ENCODE results near the gene TMEM244.
"Not testable (repeated sequence)": the region's sequence is repeated elsewhere in the genome, so short reads cannot be mapped to it uniquely, and the experiment has no call there.

TMEM244 gene

DNA sequence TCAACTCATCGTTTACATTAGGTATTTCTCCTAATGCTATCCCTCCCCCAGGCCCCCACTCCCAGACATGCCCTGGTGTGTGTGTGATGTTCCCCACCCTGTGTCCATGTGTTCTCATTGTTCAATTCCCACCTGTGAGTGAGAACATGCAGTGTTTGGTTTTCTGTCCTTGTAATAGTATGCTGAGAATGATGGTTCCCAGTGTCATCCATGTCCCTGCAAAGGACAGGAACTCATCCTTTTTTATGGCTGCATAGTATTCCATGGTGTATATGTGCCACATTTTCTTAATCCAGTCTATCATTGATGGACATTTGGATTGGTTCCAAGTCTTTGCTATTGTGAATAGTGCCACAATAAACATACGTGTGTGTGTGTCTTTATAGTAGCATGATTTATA is 54.0 kb downstream of the TMEM244 start:
- not testable (repeated sequence) for DNase-seq (ENCODE audit: low spot score)

DNA sequence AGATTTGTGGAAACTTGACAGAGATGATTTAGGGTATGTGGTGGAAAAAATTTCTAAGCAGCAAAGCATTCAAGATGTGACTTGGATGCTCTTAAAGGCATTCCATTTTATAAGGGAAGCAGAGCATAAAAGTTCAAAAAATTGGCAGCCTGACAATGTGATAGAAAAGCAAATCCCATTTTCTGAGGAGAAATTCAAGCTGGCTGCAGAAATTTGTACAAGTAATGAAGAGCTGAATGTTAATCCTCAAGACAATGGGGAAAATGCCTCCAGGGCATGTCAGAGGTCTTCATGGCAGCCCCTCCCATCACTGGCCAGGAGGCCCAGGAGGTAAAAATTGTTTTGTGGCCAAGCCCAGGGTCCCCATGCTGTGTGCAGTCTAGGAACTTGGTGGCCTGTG is 58.2 kb downstream of the TMEM244 start:
- not testable (repeated sequence) for DNase-seq (ENCODE audit: low spot score)

DNA sequence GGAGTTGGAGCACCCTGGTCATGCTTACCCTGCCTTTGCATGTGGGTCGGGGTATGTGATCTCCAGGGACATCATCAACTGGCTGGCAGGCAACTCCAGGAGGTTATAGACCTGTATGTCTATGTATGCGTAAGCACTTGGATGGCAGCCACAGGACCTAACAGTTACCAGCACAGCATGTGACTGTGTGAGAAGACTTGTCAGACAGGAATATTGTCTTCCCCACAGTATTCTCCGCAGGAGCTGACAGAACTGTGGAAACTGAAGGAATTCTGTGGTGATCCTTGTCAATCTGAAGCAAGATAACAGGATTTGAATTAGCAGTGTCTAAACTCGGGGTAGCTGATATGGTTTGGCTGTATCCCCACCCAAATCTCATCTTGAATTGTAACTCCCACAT is 59.2 kb downstream of the TMEM244 start:
- no peak for DNase-seq (ENCODE audit: low spot score)

DNA sequence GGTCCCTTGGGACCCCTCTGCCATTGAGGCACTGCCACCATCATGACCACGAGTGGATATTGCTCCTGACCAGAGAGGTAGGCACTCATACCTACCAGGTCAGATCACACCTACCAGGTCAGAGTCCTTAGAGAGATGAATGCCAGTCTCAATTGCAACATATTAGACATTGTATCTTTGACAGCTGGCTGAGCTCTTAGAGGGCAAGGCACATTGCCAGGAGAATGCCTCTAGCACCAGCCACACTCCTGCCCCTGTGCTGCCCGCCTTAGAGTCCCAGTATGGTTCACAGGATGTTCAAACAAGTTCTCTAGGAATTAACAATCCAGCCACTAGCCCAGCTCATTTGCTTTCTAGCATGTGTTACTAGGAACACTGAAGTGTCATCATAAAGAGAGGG is 65.9 kb downstream of the TMEM244 start:
- DNase-seq (ENCODE audit: low spot score) = no peak

DNA sequence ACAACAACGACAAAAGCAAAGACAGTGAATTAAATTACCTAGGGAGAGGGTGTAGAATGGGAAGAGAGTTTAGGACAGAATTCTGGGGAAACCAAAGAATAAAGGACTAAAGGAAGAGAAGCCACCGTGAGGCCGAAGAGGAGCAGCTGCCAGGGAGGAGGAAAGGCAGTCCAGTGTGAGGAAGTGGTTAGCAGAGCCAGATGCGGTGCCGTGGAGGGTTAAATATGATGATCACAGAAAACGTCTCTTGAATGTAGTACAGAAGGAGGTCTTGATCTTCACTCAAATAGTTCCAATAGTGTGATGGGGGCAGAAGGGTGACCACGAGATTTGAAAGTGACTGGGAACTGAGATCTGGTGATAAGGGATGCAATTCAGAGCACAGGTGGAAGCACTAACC is 67.7 kb downstream of the TMEM244 start:
- DNase-seq (ENCODE audit: low spot score) = no peak

DNA sequence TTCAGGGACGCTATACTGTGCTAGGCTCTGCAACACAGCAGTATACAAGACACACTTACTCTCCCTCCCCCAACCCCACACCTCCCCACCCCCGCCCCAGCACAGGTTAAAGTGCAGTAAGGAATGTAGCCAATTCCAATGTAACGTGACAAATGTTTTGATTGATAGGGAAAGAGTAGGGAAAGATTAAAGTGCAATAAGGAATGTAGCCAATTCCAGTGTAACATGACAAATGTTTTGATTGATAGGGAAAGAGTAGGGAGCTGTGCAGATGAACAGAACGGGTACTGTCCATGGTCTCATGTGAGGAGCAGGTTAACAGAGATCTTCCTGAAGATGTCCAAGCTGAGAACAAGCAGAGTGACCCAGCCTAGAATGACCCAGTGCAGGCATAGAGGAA is 69.1 kb downstream of the TMEM244 start:
- DNase-seq (ENCODE audit: low spot score) = no peak

DNA sequence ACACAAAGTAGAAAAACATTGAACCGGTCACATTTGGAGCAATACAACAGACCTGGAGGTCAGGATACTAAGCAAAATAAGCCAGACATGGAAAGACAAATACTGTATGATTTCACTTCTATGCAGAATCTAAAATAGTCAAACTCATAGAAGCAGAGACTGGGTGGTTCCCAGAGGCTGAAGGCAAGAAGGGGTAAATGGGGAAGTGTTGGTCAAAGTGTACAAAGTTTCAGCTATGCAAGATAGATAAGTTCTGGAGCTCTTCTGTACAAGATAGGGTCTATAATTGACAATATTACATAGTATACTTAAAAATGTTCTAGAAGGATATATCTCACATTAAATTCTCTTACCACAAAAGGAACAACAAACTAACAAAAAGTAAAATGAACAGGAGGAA is 70.3 kb downstream of the TMEM244 start:
- no peak for DNase-seq (ENCODE audit: low spot score)

DNA sequence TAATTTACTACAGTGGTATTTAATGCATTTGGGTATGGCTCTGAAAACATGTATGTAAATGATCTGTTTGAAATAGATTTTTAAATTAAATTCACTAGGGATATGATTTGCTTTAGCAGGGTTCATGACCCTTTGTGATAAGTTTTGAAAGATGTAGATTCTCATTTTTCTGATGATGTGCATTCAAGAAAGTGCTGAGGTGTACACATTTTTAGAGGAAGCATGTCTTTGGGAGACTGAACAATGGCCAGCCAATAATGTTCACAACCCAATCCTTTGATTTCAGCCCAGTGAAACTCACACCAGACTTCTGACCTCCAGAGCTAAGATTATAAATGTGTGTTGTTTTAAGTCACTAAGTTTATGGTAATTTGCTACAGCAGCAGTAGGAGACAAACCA is 71.1 kb downstream of the TMEM244 start:
- no peak for DNase-seq (ENCODE audit: low spot score)

DNA sequence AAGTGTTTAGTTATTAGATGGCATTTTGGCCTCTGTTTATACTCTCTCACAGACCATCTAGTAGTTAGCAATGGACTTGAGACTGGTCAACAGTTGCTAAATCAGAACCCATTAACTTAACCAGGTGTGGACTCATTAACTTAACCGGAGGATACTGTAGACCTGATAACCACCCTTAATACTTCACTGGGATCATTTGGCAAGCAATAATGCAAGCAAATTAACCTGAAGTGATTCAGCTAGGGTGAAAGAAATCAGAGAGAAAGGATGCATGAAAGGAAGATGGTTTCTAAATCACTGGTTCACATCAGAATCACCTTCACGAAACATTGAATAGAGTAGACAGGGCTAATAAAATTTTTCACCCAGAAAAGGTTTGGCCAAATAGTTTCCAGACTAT is 73.3 kb downstream of the TMEM244 start:
- DNase-seq (ENCODE audit: low spot score) = no peak

DNA sequence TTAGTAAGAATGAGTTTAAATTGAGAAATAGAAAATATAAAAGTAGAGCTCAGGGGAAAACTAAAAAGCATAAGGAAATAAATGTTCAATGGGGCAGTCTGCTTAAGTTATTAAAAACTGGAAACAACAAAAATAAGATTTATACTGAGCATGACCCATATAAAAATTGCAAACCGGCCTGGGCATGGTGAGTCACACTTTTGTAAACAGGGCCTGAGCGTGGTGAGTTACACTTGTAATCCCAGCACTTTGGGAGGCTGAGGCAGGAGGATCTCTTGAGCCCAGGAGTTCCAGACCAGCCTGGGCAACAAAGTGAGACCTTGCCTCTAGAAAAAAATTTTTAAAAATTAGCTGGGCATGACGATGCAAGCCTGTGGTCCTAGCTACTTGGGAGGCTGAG is 74.6 kb downstream of the TMEM244 start:
- DNase-seq (ENCODE audit: low spot score) = no peak

DNA sequence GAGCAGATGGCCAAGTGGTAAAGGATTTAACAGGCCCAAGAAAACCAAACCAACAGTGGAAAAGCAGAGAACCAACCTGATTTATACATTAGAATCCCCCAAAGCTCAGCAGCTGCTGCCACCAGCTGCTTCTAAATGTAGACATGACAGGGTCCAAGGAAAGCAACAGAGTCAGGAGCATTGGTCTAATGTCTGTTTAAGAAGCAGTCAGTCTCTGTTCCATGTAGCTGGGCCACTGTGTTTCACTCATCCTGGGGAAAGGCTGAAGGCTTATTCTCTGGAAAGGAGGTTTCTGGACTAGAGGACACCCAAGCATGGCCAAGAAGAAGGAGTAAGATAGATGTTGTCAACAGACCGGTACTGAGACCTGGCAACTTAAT is 75.4 kb downstream of the TMEM244 start:
- DNase-seq (ENCODE audit: low spot score) = no peak

DNA sequence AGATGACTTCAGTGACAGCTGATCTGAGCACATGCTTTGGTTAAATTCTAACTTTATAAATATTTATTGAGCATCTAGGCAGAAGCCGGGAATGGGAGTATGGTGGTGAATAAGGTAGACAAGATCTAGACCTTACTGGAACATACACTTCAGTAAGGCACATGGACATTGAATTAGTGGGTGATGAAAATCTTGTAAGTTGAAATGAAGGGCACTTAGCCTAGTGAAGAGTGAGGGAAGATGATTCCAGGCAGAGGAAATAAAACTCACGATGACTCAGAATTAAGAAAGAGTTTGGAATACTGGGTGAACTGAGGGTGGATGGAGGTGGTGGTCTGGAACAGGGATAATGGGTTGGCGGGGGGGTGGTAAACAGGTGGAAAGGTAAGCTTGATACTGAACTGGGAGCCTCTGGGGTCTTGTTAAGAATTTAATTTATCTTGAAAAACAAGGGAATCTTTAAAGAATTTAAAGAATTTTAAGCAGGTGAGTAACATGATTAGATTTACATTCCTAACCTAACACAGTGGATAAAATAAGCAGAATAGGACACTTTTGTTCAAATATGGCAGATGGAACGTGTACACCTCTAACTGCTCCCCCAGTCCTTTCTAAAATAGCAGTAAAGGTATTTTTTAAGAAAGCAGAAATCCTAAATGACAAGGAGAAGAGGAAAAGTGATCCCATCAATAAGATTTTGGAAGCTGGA is 75.9 kb downstream of the TMEM244 start:
- DNase-seq (ENCODE audit: low spot score) = no peak
